A549 (cell line): ENCODE data around the gene RTL5.

Experiments used
- ESRRA ChIP-seq: fragments of 150-350 bp; IDR thresholded peaks from 2 replicates; pipeline ENCODE4 v1.6.1; 2014; ENCODE audit warnings: mild to moderate bottlenecking, low read length, borderline replicate concordance
- HOXB5 ChIP-seq: fragments of 250-450 bp; sonication (Bioruptor Pico); IDR thresholded peaks from 2 replicates; pipeline ENCODE4 v1.5.0; 2020; ENCODE audit warnings: mild to moderate bottlenecking, moderate library complexity
- NR3C1 ChIP-seq: fragments of >200 bp; sonication (Bioruptor Twin); formaldehyde crosslinking; IDR thresholded peaks from 3 replicates; pipeline ENCODE4 v1.6.1; 2017
- POLR2A ChIP-seq: IDR thresholded peaks from 2 replicates; pipeline ENCODE4 v1.6.1; 2012; ENCODE audit warnings: mild to moderate bottlenecking, low read length
- RAD21 ChIP-seq, 2 experiments: fragments of >200 bp in 1 of 2; sonication (Bioruptor Twin) in 1 of 2; formaldehyde crosslinking in 1 of 2; IDR thresholded peaks in 1 of 2; conservative IDR thresholded peaks in 1 of 2; 2 replicates in 1 of 2; 3 replicates in 1 of 2; pipeline ENCODE4 v1.6.1; 2012 to 2018; ENCODE audit warnings: inconsistent platforms in 1 of 2
- TF ChIP-seq, protein P1 (sequence below): fragments of >200 bp; sonication (Bioruptor Twin); formaldehyde crosslinking; IDR thresholded peaks from 3 replicates; pipeline ENCODE4 v1.5.1; 2016
- TF ChIP-seq, protein P2 (sequence below): IDR thresholded peaks from 2 replicates; pipeline ENCODE4 v1.6.1; 2012; ENCODE audit warnings: low read depth, borderline replicate concordance
- TF ChIP-seq, protein P3 (sequence below): IDR thresholded peaks from 2 replicates; pipeline ENCODE4 v1.6.1; 2012
- TF ChIP-seq, protein P4 (sequence below): fragments of 450-650 bp; IDR thresholded peaks from 2 replicates; pipeline ENCODE4 v1.6.1; 2014; ENCODE audit warnings: antibody characterized with exemption

DNA sequence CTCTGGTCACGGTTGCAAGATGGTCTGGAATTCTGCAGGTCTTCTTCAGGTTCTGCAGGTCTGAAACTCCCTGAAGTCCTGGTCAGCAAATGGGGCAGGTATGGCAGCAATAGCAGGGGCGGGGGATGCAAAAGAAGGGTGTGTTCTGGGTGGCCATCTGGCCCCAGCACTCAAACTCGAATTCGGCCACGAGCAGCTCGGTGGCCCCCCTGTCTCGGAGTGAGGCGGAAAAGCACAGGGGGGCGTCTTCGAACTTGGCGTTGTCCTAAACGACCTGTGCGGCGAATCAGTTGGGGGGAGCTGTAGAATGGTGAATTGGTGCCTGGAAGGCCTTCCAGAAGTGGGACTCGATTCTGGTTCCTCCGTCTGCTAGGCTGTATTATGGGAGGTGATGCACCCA is 2.1 kb downstream of the RTL5 start:
- TF ChIP-seq, protein P1, sequence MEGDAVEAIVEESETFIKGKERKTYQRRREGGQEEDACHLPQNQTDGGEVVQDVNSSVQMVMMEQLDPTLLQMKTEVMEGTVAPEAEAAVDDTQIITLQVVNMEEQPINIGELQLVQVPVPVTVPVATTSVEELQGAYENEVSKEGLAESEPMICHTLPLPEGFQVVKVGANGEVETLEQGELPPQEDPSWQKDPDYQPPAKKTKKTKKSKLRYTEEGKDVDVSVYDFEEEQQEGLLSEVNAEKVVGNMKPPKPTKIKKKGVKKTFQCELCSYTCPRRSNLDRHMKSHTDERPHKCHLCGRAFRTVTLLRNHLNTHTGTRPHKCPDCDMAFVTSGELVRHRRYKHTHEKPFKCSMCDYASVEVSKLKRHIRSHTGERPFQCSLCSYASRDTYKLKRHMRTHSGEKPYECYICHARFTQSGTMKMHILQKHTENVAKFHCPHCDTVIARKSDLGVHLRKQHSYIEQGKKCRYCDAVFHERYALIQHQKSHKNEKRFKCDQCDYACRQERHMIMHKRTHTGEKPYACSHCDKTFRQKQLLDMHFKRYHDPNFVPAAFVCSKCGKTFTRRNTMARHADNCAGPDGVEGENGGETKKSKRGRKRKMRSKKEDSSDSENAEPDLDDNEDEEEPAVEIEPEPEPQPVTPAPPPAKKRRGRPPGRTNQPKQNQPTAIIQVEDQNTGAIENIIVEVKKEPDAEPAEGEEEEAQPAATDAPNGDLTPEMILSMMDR: no peak
- TF ChIP-seq RAD21 (conservative IDR thresholded peaks at IDR 0.05 in 1 of 2, IDR thresholded peaks at IDR 0.05 in 1 of 2): no peak
- TF ChIP-seq, protein P2, sequence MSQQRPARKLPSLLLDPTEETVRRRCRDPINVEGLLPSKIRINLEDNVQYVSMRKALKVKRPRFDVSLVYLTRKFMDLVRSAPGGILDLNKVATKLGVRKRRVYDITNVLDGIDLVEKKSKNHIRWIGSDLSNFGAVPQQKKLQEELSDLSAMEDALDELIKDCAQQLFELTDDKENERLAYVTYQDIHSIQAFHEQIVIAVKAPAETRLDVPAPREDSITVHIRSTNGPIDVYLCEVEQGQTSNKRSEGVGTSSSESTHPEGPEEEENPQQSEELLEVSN: no peak
- TF ChIP-seq NR3C1: no peak
- no peak for TF ChIP-seq HOXB5
- no peak for TF ChIP-seq ESRRA
- no peak for TF ChIP-seq POLR2A
- TF ChIP-seq, protein P3, sequence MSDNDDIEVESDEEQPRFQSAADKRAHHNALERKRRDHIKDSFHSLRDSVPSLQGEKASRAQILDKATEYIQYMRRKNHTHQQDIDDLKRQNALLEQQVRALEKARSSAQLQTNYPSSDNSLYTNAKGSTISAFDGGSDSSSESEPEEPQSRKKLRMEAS: no peak
- TF ChIP-seq, protein P4, sequence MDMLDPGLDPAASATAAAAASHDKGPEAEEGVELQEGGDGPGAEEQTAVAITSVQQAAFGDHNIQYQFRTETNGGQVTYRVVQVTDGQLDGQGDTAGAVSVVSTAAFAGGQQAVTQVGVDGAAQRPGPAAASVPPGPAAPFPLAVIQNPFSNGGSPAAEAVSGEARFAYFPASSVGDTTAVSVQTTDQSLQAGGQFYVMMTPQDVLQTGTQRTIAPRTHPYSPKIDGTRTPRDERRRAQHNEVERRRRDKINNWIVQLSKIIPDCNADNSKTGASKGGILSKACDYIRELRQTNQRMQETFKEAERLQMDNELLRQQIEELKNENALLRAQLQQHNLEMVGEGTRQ: no peak
